Activated effector memory CD4-positive, alpha-beta T cell treated with Interleukin-2 at 50 U/mL for 16 hours (primary cell): ENCODE measurements around the gene FAM222B.
A peak's percentile ranks its signal among the peaks of the same experiment; 100 is the strongest.
"Not testable (repeated sequence)": the region's sequence is repeated elsewhere in the genome, so short reads cannot be mapped to it uniquely, and the experiment has no call there.

Source experiments
- DNase-seq: peaks from one replicate; pipeline ENCODE4 v3.0.0-alpha.2; 2020

FAM222B gene

GRCh38 chr17:28839221-28839620 is 3.4 kb downstream of the FAM222B start:
- DNase-seq, result no peak

GRCh38 chr17:28836541-28836940 is 6.0 kb downstream of the FAM222B start:
- DNase-seq, result not testable (repeated sequence)

GRCh38 chr17:28834420-28834819 is 8.2 kb downstream of the FAM222B start:
- DNase-seq, result no peak

GRCh38 chr17:28828294-28829040 is 14.1 kb downstream of the FAM222B start:
- no peak for DNase-seq

- no peak for DNase-seq
These were observed 14.9 kb downstream of the FAM222B start for GRCh38 chr17:28827672-28828071.

- no peak for DNase-seq
These were observed 23.0 kb downstream of the FAM222B start for GRCh38 chr17:28819582-28819981.

GRCh38 chr17:28818819-28819221 is 23.8 kb downstream of the FAM222B start:
- no peak for DNase-seq

- DNase-seq, result no peak
These were observed 26.1 kb downstream of the FAM222B start for GRCh38 chr17:28816540-28816939.

- no peak for DNase-seq
These were observed 29.7 kb downstream of the FAM222B start for GRCh38 chr17:28812748-28813377.

- DNase-seq, result peak; percentile 92
These were observed 30.4 kb downstream of the FAM222B start for GRCh38 chr17:28812091-28812747.

- no peak for DNase-seq
These were observed 30.9 kb downstream of the FAM222B start for GRCh38 chr17:28811651-28812090.

- DNase-seq, result no peak
These were observed 32.2 kb downstream of the FAM222B start for GRCh38 chr17:28810437-28810836.

- DNase-seq, result no peak
These were observed 34.5 kb downstream of the FAM222B start for GRCh38 chr17:28807925-28808634.

GRCh38 chr17:28796062-28796461 is 46.5 kb downstream of the FAM222B start:
- DNase-seq, result no peak

- not testable (repeated sequence) for DNase-seq
These were observed 47.6 kb downstream of the FAM222B start for GRCh38 chr17:28794846-28795441.

- no peak for DNase-seq
These were observed 49.5 kb downstream of the FAM222B start for GRCh38 chr17:28792877-28793661.

- no peak for DNase-seq
These were observed 54.5 kb downstream of the FAM222B start for GRCh38 chr17:28788100-28788499.

- no peak for DNase-seq
These were observed 59.4 kb downstream of the FAM222B start for GRCh38 chr17:28783161-28783560.

GRCh38 chr17:28779601-28780000 is 63.0 kb downstream of the FAM222B start:
- not testable (repeated sequence) for DNase-seq

- DNase-seq, result no peak
These were observed 65.4 kb downstream of the FAM222B start for GRCh38 chr17:28777178-28777577.

GRCh38 chr17:28774206-28774605 is 68.4 kb downstream of the FAM222B start:
- DNase-seq, result no peak

- no peak for DNase-seq
These were observed 68.9 kb downstream of the FAM222B start for GRCh38 chr17:28773736-28774135.
